Astrocyte (in vitro differentiated cells and primary cell): ENCODE data around the gene PANX3.

Experiments used
- EZH2 ChIP-seq: IDR thresholded peaks from 2 replicates; pipeline ENCODE4 v1.6.1; 2012; ENCODE audit warnings: mild to moderate bottlenecking, low read length, inconsistent platforms; ENCODE audit not compliant: insufficient read depth
- TF ChIP-seq, protein P1 (sequence below): IDR thresholded peaks from 2 replicates; pipeline ENCODE4 v1.5.1; 2011; ENCODE audit warnings: low read depth, mild to moderate bottlenecking, inconsistent platforms, low read length, moderate library complexity; ENCODE audit not compliant: insufficient read depth

- TF ChIP-seq, protein P1, sequence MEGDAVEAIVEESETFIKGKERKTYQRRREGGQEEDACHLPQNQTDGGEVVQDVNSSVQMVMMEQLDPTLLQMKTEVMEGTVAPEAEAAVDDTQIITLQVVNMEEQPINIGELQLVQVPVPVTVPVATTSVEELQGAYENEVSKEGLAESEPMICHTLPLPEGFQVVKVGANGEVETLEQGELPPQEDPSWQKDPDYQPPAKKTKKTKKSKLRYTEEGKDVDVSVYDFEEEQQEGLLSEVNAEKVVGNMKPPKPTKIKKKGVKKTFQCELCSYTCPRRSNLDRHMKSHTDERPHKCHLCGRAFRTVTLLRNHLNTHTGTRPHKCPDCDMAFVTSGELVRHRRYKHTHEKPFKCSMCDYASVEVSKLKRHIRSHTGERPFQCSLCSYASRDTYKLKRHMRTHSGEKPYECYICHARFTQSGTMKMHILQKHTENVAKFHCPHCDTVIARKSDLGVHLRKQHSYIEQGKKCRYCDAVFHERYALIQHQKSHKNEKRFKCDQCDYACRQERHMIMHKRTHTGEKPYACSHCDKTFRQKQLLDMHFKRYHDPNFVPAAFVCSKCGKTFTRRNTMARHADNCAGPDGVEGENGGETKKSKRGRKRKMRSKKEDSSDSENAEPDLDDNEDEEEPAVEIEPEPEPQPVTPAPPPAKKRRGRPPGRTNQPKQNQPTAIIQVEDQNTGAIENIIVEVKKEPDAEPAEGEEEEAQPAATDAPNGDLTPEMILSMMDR = no peak
- no peak for TF ChIP-seq EZH2
Observed at GRCh38 chr11:124646148-124646547, 34.9 kb downstream of the PANX3 start.
